ENCODE results near the gene NRN1. TPM values are rescaled to one million over a fixed set of nuclear protein-coding genes. Genes with fewer than 3 reads are reported as not detected.

Gene NRN1
- total RNA-seq, 2 experiments from 2014 or later = 0.20 to 0.45 TPM

DNA sequence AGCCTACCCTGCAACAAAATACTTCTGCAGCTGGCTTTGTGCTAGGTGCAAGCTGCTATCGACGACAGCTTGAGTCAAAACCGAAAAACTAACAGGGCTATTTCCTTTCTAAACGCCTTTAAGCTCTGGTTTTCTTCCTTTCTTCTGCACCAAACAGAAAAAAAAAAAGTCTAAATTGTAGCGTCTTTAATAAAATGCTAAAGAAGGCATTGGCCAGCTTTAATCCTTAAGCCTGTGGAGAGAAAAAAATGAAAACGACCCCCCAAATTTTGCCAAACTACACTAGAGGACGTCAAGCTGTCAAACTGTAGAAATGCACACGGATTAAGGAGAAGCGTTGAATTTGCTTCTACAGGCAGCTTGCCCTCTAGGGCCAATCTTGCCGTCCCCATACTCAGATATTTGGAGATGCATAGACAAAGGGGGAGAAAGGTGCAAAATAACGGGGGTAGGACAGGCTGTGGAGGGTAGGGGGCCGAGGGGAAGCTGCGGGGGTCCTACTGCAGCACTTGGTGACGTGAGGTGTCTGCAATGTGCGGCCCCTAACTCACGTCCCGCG is 1.4 kb upstream of the NRN1 start:
- CTCF ChIA-PET = interaction anchor here (0.6 to 0.7 kb wide), 5 partner anchors 14 to 617 kb away, joined by 3 read pairs; no protein-coding TSS in a partner anchor
- H3K4me3 Mint-ChIP-seq = peak overlapping the region; percentile 67
- no peak overlapping the region for H3K27ac Mint-ChIP-seq
- no peaks in the 10 kb centered on the region for H3K9me3 Mint-ChIP-seq
- peaks cover 68% of the 10 kb centered on the region for H3K27me3 Mint-ChIP-seq (ENCODE audit: low read depth)
- peaks cover 28% of the 10 kb centered on the region for H3K4me1 Mint-ChIP-seq (ENCODE audit: low read depth)
- no peak for DNase-seq
- intact Hi-C loops (cut with micrococcal nuclease) = loop anchor here (1.0 to 10.0 kb wide), 10 partner anchors 11 to 1233 kb away; partner anchors contain the start of gene CDYL
- H3K36me3 Mint-ChIP-seq (ENCODE audit: low read depth) = no peaks in the 10 kb centered on the region

GRCh38 chr6:6007366-6008088 is 802 bp upstream of the NRN1 start:
- peaks cover 35% of the 10 kb centered on the region for H3K4me1 Mint-ChIP-seq (ENCODE audit: low read depth)
- H3K36me3 Mint-ChIP-seq (ENCODE audit: low read depth) = no peaks in the 10 kb centered on the region
- CTCF ChIA-PET = interaction anchor here (0.6 to 1.1 kb wide), 8 partner anchors 10 to 1281 kb away, joined by 3 to 6 read pairs (median 3); no protein-coding TSS in a partner anchor
- no peak overlapping the region for H3K27ac Mint-ChIP-seq
- intact Hi-C loops (cut with micrococcal nuclease) = loop anchor here (1.0 to 10.0 kb wide), 10 partner anchors 10 to 1233 kb away; partner anchors contain the start of gene CDYL
- H3K9me3 Mint-ChIP-seq = no peaks in the 10 kb centered on the region
- H3K4me3 Mint-ChIP-seq = peak overlapping the region; percentile 67
- peaks cover 70% of the 10 kb centered on the region for H3K27me3 Mint-ChIP-seq (ENCODE audit: low read depth)
- peak; percentile 61 for DNase-seq

GRCh38 chr6:6006006-6006427 is 708 bp downstream of the NRN1 start:
- Mint-ChIP-seq H3K27ac (no peak overlapping the region), H3K4me3 (no peak overlapping the region), H3K4me1 (ENCODE audit: low read depth) (peaks cover 40% of the 10 kb centered on the region), H3K36me3 (ENCODE audit: low read depth) (no peaks in the 10 kb centered on the region), H3K27me3 (ENCODE audit: low read depth) (peaks cover 78% of the 10 kb centered on the region), H3K9me3 (no peaks in the 10 kb centered on the region)
- intact Hi-C loops (cut with micrococcal nuclease) = loop anchor here (5.0 to 10.0 kb wide), 5 partner anchors 139 to 1231 kb away; partner anchors contain the start of gene CDYL
- DNase-seq = no peak
- CTCF ChIA-PET = no interaction called here

GRCh38 chr6:6005051-6006005 is 1.4 kb downstream of the NRN1 start:
- peak overlapping the region; percentile 74 for H3K4me3 Mint-ChIP-seq
- DNase-seq = no peak
- H3K27me3 Mint-ChIP-seq (ENCODE audit: low read depth) = peaks cover 83% of the 10 kb centered on the region
- H3K36me3 Mint-ChIP-seq (ENCODE audit: low read depth) = peaks cover 2% of the 10 kb centered on the region
- peaks cover 42% of the 10 kb centered on the region for H3K4me1 Mint-ChIP-seq (ENCODE audit: low read depth)
- CTCF ChIA-PET = no interaction called here
- no peak overlapping the region for H3K27ac Mint-ChIP-seq
- intact Hi-C loops (cut with micrococcal nuclease) = loop anchor here (5.0 to 10.0 kb wide), 5 partner anchors 138 to 1231 kb away; partner anchors contain the start of gene CDYL
- H3K9me3 Mint-ChIP-seq = peaks cover 2% of the 10 kb centered on the region

- intact Hi-C loops (cut with micrococcal nuclease) = loop anchor here (10.0 kb wide), 1 partner anchor 1230 kb away; the partner anchor contains the start of gene CDYL
- Mint-ChIP-seq H3K4me3 (peak overlapping the region; percentile 74), H3K4me1 (ENCODE audit: low read depth) (peaks cover 50% of the 10 kb centered on the region), H3K27me3 (ENCODE audit: low read depth) (peaks cover 88% of the 10 kb centered on the region), H3K9me3 (peaks cover 6% of the 10 kb centered on the region), H3K27ac (no peak overlapping the region), H3K36me3 (ENCODE audit: low read depth) (peaks cover 5% of the 10 kb centered on the region)
- CTCF ChIA-PET = no interaction called here
- no peak for DNase-seq
These were observed 2.2 kb downstream of the NRN1 start for GRCh38 chr6:6004390-6004995.

DNA sequence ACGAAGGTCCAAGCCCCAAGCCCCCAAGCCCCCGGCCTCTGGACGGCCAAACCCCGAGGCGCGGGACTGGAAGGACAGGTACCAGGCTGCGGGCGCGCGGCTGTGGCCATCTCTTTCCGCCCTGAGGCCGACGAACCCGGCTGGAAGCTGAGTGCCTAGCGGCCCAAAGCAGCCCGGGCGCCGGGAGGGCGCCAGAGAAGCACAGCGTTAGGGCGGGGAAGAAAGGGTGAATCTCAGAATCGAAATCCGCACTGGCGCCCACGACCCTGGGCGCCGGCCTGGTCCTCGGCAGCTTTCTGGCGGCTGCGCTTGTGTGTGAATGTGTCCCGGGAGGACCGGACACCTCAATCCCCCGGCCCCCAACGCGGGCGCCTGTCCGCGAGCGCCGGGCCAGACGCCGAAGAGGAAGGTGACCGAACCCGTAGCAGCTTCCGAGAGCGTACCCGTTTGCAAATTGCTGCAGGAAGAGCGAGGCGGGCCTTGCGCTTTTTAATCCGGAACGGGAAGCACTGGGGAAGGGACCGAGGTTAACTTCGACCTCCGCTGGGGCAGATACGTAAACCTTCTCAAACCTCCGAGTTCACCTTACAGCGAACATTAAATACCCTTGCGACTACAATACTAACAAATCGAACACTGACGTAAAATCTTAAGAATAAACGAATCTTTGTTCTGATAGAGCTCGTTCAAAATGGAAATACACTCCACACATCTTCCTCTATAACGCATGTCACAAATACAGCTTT is 2.9 kb downstream of the NRN1 start:
- Mint-ChIP-seq H3K27me3 (ENCODE audit: low read depth) (peaks cover 89% of the 10 kb centered on the region), H3K9me3 (peaks cover 6% of the 10 kb centered on the region), H3K36me3 (ENCODE audit: low read depth) (peaks cover 5% of the 10 kb centered on the region), H3K27ac (no peak overlapping the region), H3K4me3 (peak overlapping the region; percentile 74), H3K4me1 (ENCODE audit: low read depth) (peaks cover 53% of the 10 kb centered on the region)
- CTCF ChIA-PET = no interaction called here
- intact Hi-C loops (cut with micrococcal nuclease) = loop anchor here (10.0 kb wide), 1 partner anchor 1229 kb away; the partner anchor contains the start of gene CDYL
- peak; percentile 49 for DNase-seq

DNA sequence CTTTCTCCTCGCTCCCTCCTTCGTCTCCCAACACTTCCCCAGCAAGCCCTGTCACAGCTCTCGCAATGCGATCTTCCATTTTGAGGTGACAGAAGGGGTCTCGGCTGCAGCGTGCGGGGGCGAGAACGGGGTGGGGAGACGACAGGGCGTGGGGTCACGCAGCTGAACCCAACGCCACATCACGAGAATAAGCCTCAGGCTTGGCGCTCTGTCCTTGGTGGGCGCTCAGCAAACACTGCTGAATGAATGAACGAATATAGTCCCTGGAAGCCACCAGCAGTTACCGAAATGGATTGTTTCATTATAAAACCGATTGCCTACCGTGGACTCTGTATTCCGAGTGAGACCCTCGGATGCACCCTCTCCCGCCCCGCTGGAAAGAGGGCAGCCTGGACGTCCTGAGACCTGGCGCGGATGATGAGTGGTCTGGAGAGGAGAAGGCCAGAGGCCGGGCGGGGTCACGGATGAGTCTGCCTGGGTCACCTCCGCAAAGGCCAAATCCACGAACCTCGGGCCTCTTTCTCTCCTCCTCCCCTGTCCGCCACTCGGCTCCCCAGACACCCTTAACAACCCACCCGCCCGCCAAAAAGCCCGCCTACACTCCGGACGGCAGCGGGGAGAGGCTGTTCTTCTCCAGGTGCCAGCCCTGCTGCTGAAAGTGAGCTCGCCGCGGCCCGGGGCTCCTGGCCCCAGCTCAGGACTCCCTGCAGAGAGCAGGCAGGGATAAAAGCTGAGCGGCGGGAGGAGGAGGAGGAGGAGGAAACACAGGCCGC is 3.7 kb downstream of the NRN1 start:
- intact Hi-C loops (cut with micrococcal nuclease) = loop anchor here (10.0 kb wide), 1 partner anchor 1228 kb away; the partner anchor contains the start of gene CDYL
- peak; percentile 23 for DNase-seq
- peak overlapping the region; percentile 74 for H3K4me3 Mint-ChIP-seq
- CTCF ChIA-PET = no interaction called here
- H3K36me3 Mint-ChIP-seq (ENCODE audit: low read depth) = peaks cover 5% of the 10 kb centered on the region
- H3K27ac Mint-ChIP-seq = no peak overlapping the region
- peaks cover 91% of the 10 kb centered on the region for H3K27me3 Mint-ChIP-seq (ENCODE audit: low read depth)
- peaks cover 6% of the 10 kb centered on the region for H3K9me3 Mint-ChIP-seq
- peaks cover 55% of the 10 kb centered on the region for H3K4me1 Mint-ChIP-seq (ENCODE audit: low read depth)

DNA sequence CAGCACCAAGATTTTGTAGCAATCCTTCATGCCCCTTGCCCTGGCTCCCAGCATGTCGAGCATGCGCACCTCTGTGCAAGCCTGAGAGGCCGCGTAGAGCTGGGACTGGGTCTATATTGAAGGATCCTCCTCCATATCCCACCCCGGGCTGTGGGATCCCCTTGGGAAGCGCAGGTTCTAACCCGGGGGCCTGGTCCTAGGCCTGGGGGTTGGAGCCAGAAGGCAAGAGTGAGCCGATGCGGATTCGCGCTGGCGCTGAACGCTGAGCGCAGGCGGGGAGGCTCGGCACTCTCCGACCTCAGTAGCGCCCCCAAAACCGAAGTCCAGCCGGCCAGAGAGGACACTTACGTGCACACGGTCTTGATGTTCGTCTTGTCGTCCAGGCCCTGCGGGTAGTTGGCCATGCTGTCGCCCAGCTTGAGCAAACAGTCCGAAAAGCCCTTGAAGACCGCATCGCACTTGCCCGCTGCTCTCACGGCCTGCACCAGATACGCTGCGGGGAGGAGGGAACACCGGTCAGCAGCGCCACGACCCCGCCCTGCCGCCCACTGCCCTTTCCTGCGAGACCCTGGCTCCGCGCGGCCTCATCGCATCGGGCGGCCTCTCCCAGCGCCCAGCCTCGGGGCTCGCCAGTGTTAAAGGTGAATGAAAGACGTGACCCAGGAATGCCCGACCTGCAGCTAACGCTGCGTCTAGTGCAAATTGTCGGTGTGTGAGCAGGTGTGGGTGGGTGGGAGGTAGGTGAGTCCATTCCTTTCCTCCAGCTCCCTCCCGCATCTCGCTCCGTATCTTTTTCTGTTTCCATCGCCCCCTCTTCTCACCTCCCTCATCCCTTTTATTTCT is 4.5 kb downstream of the NRN1 start:
- peaks cover 57% of the 10 kb centered on the region for H3K4me1 Mint-ChIP-seq (ENCODE audit: low read depth)
- peak overlapping the region; percentile 74 for H3K4me3 Mint-ChIP-seq
- H3K36me3 Mint-ChIP-seq (ENCODE audit: low read depth) = peaks cover 5% of the 10 kb centered on the region
- intact Hi-C loops (cut with micrococcal nuclease) = loop anchor here (10.0 kb wide), 1 partner anchor 1227 kb away; the partner anchor contains the start of gene CDYL
- H3K9me3 Mint-ChIP-seq = peaks cover 6% of the 10 kb centered on the region
- H3K27me3 Mint-ChIP-seq (ENCODE audit: low read depth) = peaks cover 93% of the 10 kb centered on the region
- DNase-seq = no peak
- H3K27ac Mint-ChIP-seq = no peak overlapping the region
- CTCF ChIA-PET = no interaction called here

DNA sequence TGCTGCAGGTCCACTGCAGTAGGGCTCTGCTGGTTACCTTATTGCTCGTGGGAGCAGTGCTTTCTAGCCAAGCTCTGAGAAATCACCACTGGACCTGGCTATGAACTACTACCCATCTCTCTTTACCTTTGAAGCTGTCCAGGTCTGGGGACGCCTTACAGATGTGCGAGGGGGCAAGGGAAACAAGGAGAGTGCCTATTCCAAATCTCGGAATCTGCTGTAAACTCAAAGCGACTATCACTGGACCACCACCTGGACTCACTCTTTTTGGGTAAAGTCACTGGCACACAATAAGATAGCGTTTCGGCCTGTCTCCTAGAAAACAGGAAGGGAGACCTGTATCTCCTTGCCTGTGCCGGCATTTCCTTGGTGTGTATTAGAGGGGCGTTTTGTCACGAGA is 5.3 kb downstream of the NRN1 start:
- CTCF ChIA-PET = interaction anchor here (1.4 kb wide), 1 partner anchor 569 kb away, joined by 3 read pairs; no protein-coding TSS in a partner anchor
- peaks cover 57% of the 10 kb centered on the region for H3K4me1 Mint-ChIP-seq (ENCODE audit: low read depth)
- H3K9me3 Mint-ChIP-seq = peaks cover 6% of the 10 kb centered on the region
- DNase-seq = no peak
- peaks cover 5% of the 10 kb centered on the region for H3K36me3 Mint-ChIP-seq (ENCODE audit: low read depth)
- no peak overlapping the region for H3K4me3 Mint-ChIP-seq
- intact Hi-C loops (cut with micrococcal nuclease) = loop anchor here (10.0 kb wide), 1 partner anchor 1227 kb away; the partner anchor contains the start of gene CDYL
- H3K27me3 Mint-ChIP-seq (ENCODE audit: low read depth) = peaks cover 91% of the 10 kb centered on the region
- H3K27ac Mint-ChIP-seq = no peak overlapping the region
